Caco-2 (cell line): ENCODE data around the gene MBOAT2. TPM values are rescaled to one million over a fixed set of nuclear protein-coding genes. Genes with fewer than 3 reads are reported as not detected.
A peak's percentile ranks its signal among the peaks of the same experiment; 100 is the strongest.

Source experiments
- BruUV-seq: library from RNA; stranded (reverse); fragments of 400-500 nt; replicated peaks from 2 replicates; lab custom pipeline; 2021; lab: Mats Ljungman, UMichigan
- CTCF ChIA-PET: fragments of 300-600 bp; sonication (Branson Sonifier 250); formaldehyde crosslinking; loops from one replicate; lab custom pipeline; 2022; ENCODE audit warnings: antibody characterized with exemption; lab: Charles Lee
- POLR2A ChIA-PET: fragments of 300-600 bp; sonication (Branson Sonifier 250); formaldehyde crosslinking; loops from one replicate; lab custom pipeline; 2022; ENCODE audit warnings: antibody characterized with exemption; lab: Charles Lee
- DNase-seq, 2 experiments: peaks; one replicate each; pipeline versions ENCODE4 v3.0.0 to v3.0.0-alpha.2; 2020 to 2022
- H3K27me3 ChIP-seq: replicated peaks from 2 replicates; pipeline ENCODE4 v1.6.0; 2011; ENCODE audit warnings: low read length; ENCODE audit not compliant: control insufficient read depth, insufficient read depth
- H3K36me3 ChIP-seq: 2 replicates; pipeline ENCODE4 v1.5.1; 2011; ENCODE audit warnings: low read length; ENCODE audit not compliant: control insufficient read depth, insufficient read depth
- H3K4me1 ChIP-seq: fragments of 250-450 bp; sonication (Bioruptor Pico); 2 replicates; pipeline ENCODE4 v1.5.1; 2020; ENCODE audit warnings: mild to moderate bottlenecking
- H3K4me3 ChIP-seq: 2 replicates; pipeline ENCODE4 v1.5.1; 2011; ENCODE audit warnings: low read depth, mild to moderate bottlenecking, control low read depth, low read length
- H3K9me3 ChIP-seq: fragments of 250-450 bp; sonication (Bioruptor Pico); 2 replicates; pipeline ENCODE4 v1.5.1; 2020; ENCODE audit warnings: mild to moderate bottlenecking, moderate library complexity
- H3K27ac Mint-ChIP-seq: one replicate; pipeline ENCODE4 v1.8.0; 2022; ENCODE audit warnings: mixed read lengths; ENCODE audit not compliant: unreplicated experiment
- H3K27me3 Mint-ChIP-seq: one replicate; pipeline ENCODE4 v1.8.0; 2022; ENCODE audit warnings: mixed read lengths; ENCODE audit not compliant: insufficient read depth, unreplicated experiment
- H3K36me3 Mint-ChIP-seq: one replicate; pipeline ENCODE4 v1.8.0; 2022; ENCODE audit warnings: mild to moderate bottlenecking, mixed read lengths; ENCODE audit not compliant: insufficient read depth, unreplicated experiment
- H3K4me1 Mint-ChIP-seq: one replicate; pipeline ENCODE4 v1.8.0; 2022; ENCODE audit warnings: low read depth, mixed read lengths; ENCODE audit not compliant: unreplicated experiment
- H3K4me3 Mint-ChIP-seq: one replicate; pipeline ENCODE4 v1.8.0; 2022; ENCODE audit warnings: mild to moderate bottlenecking, moderate library complexity, mixed read lengths; ENCODE audit not compliant: unreplicated experiment
- H3K9me3 Mint-ChIP-seq: one replicate; pipeline ENCODE4 v1.8.0; 2022; ENCODE audit warnings: mixed read lengths; ENCODE audit not compliant: unreplicated experiment
- CTCF ChIP-seq, 2 experiments: fragments of 200-600 bp in 1 of 2; IDR thresholded peaks; 1 replicate in 1 of 2; 2 replicates in 1 of 2; pipeline versions ENCODE4 v1.5.1 to v1.8.0; 2011 to 2022; ENCODE audit warnings: antibody characterized with exemption in 1 of 2, control low read depth in 1 of 2, inconsistent platforms in 1 of 2, low read depth in 1 of 2, low read length in 1 of 2, mild to moderate bottlenecking in 1 of 2, moderate library complexity in 1 of 2; ENCODE audit not compliant: insufficient read depth in 1 of 2, severe bottlenecking in 1 of 2, unreplicated experiment in 1 of 2
- intact Hi-C: fragments of 100-400 bp; cut with micrococcal nuclease; formaldehyde crosslinking; loops from one replicate; pipeline ENCODE4 v1.10.0; 2022; ENCODE audit not compliant: unreplicated experiment
- total RNA-seq: library from RNA; stranded (reverse); gene quantifications from 2 replicates; pipeline ENCODE4 v1.2.3, GENCODE V29; 2022

Gene MBOAT2
- total RNA-seq, 1 experiment from 2014 or later, result 12.6 TPM

- no peak for DNase-seq
- TF ChIP-seq CTCF (IDR thresholded peaks at IDR 0.05; ENCODE audit: insufficient read depth in 1 of 2, low read depth in 1 of 2, low read length in 1 of 2, severe bottlenecking in 1 of 2, unreplicated experiment in 1 of 2), result no peak
- Mint-ChIP-seq H3K27me3 (no peaks in the 10 kb centered on the region), H3K36me3 (no peaks in the 10 kb centered on the region), H3K9me3 (no peaks in the 10 kb centered on the region), H3K4me1 (peaks cover 5% of the 10 kb centered on the region), H3K4me3 (no peak overlapping the region), H3K27ac (no peak overlapping the region)
- CTCF ChIA-PET, result no interaction called here
- Histone ChIP-seq H3K4me1 (no peaks in the 10 kb centered on the region), H3K36me3 (no peaks in the 10 kb centered on the region), H3K4me3 (no peak overlapping the region), H3K27me3 (no peaks in the 10 kb centered on the region), H3K9me3 (no peaks in the 10 kb centered on the region)
- BruUV-seq, result no TSS peak
- intact Hi-C loops, result no loop called here
- POLR2A ChIA-PET, result no interaction called here
Observed at GRCh38 chr2:8831516-8831915, 172.0 kb downstream of the MBOAT2 start.

- no peak overlapping the region for H3K27ac Mint-ChIP-seq
- no peaks in the 10 kb centered on the region for H3K9me3 ChIP-seq
- TF ChIP-seq CTCF (IDR thresholded peaks at IDR 0.05; ENCODE audit: insufficient read depth in 1 of 2, low read depth in 1 of 2, low read length in 1 of 2, severe bottlenecking in 1 of 2, unreplicated experiment in 1 of 2), result no peak
- H3K4me1 Mint-ChIP-seq, result peaks cover 5% of the 10 kb centered on the region
- POLR2A ChIA-PET, result no interaction called here
- BruUV-seq, result no TSS peak
- H3K27me3 Mint-ChIP-seq, result no peaks in the 10 kb centered on the region
- H3K36me3 ChIP-seq, result no peaks in the 10 kb centered on the region
- no peaks in the 10 kb centered on the region for H3K9me3 Mint-ChIP-seq
- DNase-seq, result no peak
- no peaks in the 10 kb centered on the region for H3K36me3 Mint-ChIP-seq
- H3K4me1 ChIP-seq, result no peaks in the 10 kb centered on the region
- no peaks in the 10 kb centered on the region for H3K27me3 ChIP-seq
- CTCF ChIA-PET, result no interaction called here
- H3K4me3 Mint-ChIP-seq, result no peak overlapping the region
- intact Hi-C loops, result no loop called here
- no peak overlapping the region for H3K4me3 ChIP-seq
Observed at GRCh38 chr2:8827729-8828128, 175.8 kb downstream of the MBOAT2 start.

GRCh38 chr2:8822218-8822617, 181.3 kb downstream of the MBOAT2 start:
- Mint-ChIP-seq H3K9me3 (no peaks in the 10 kb centered on the region), H3K27me3 (no peaks in the 10 kb centered on the region), H3K4me1 (peaks cover 13% of the 10 kb centered on the region), H3K36me3 (peaks cover 11% of the 10 kb centered on the region), H3K4me3 (no peak overlapping the region), H3K27ac (peak overlapping the region; percentile 13)
- CTCF ChIA-PET, result no interaction called here
- H3K36me3 ChIP-seq, result no peaks in the 10 kb centered on the region
- H3K4me3 ChIP-seq, result no peak overlapping the region
- TF ChIP-seq CTCF (IDR thresholded peaks at IDR 0.05; ENCODE audit: insufficient read depth in 1 of 2, low read depth in 1 of 2, low read length in 1 of 2, severe bottlenecking in 1 of 2, unreplicated experiment in 1 of 2), result no peak
- DNase-seq, result peak in 1 of 2 experiments; percentile 24
- H3K9me3 ChIP-seq, result no peaks in the 10 kb centered on the region
- H3K27me3 ChIP-seq, result no peaks in the 10 kb centered on the region
- POLR2A ChIA-PET, result no interaction called here
- no TSS peak for BruUV-seq
- peaks cover 9% of the 10 kb centered on the region for H3K4me1 ChIP-seq
- intact Hi-C loops, result no loop called here
